Ishikawa (cell line): Measurements from ENCODE around the gene ATRN.

Experiments
- CEBPB ChIP-seq: IDR thresholded peaks from 2 replicates; pipeline ENCODE4 v1.6.1; 2012
- CREB1 ChIP-seq: IDR thresholded peaks from 2 replicates; pipeline ENCODE4 v1.6.1; 2012; ENCODE audit warnings: low read depth
- EGR1 ChIP-seq: IDR thresholded peaks from 2 replicates; pipeline ENCODE4 v1.6.1; 2012
- EP300 ChIP-seq: IDR thresholded peaks from 2 replicates; pipeline ENCODE4 v1.6.1; 2012; ENCODE audit warnings: borderline replicate concordance
- FOXM1 ChIP-seq: IDR thresholded peaks from 2 replicates; pipeline ENCODE4 v1.6.1; 2012; ENCODE audit warnings: low read depth, borderline replicate concordance
- NFIC ChIP-seq: IDR thresholded peaks from 2 replicates; pipeline ENCODE4 v1.6.1; 2012
- RAD21 ChIP-seq: IDR thresholded peaks from 2 replicates; pipeline ENCODE4 v1.6.1; 2012; ENCODE audit warnings: low read depth
- TAF1 ChIP-seq: IDR thresholded peaks from 2 replicates; pipeline ENCODE4 v1.6.1; 2012; ENCODE audit warnings: low read depth, mild to moderate bottlenecking
- TCF12 ChIP-seq: IDR thresholded peaks from 2 replicates; pipeline ENCODE4 v1.6.1; 2012; ENCODE audit warnings: low read depth
- TEAD4 ChIP-seq: IDR thresholded peaks from 2 replicates; pipeline ENCODE4 v1.6.1; 2012
- YY1 ChIP-seq: IDR thresholded peaks from 2 replicates; pipeline ENCODE4 v1.6.1; 2012; ENCODE audit warnings: low read depth
- ZBTB7A ChIP-seq: IDR thresholded peaks from 2 replicates; pipeline ENCODE4 v1.6.1; 2012; ENCODE audit warnings: low read depth
- TF ChIP-seq, protein P1 (sequence below): IDR thresholded peaks from 2 replicates; pipeline ENCODE4 v1.6.1; 2012
- TF ChIP-seq, protein P2 (sequence below): IDR thresholded peaks from 2 replicates; pipeline ENCODE4 v1.6.1; 2012
- TF ChIP-seq, protein P3 (sequence below): IDR thresholded peaks from 2 replicates; pipeline ENCODE4 v1.6.1; 2012; ENCODE audit warnings: low read depth, mild to moderate bottlenecking

ATRN gene

DNA sequence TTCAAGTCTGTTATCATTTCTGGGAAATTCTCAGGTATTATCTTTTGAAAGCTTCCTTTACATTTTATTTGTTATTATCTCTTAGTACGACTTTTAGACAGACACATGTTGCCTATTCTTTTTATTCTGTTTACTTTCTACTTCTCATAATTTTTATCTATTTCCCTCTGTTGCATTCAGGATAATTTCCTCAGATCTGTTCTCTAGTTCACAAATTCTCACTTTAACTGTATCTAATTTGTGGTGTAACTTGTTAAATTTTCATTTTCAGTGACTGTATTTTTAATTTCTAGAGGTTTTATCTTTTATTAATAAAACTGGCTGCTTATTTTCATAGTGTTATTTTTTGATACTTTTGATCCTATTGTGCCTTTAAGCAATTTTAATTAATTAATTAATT is 16.0 kb downstream of the ATRN start:
- TF ChIP-seq, protein P1, sequence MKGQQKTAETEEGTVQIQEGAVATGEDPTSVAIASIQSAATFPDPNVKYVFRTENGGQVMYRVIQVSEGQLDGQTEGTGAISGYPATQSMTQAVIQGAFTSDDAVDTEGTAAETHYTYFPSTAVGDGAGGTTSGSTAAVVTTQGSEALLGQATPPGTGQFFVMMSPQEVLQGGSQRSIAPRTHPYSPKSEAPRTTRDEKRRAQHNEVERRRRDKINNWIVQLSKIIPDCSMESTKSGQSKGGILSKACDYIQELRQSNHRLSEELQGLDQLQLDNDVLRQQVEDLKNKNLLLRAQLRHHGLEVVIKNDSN: no peak
- no peak for TF ChIP-seq TEAD4
- no peak for TF ChIP-seq NFIC
- TF ChIP-seq YY1: no peak

DNA sequence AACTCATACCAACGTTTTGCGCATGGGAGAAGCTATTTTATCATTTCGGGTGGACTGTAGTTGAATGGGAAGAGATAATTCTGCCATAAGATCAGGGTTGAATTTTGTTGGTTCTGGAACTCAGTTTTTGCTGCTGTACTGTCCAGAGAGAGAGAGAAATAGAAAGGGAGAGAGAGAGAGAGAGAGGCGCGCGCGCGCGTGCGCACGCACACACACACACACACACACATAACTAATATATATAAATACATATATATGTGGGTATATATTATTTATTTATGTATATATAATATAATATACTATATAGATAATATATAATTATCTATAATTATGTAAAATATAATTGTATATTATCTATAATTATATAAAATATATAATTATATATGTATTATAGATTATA is 21.9 kb downstream of the ATRN start:
- TF ChIP-seq, protein P2, sequence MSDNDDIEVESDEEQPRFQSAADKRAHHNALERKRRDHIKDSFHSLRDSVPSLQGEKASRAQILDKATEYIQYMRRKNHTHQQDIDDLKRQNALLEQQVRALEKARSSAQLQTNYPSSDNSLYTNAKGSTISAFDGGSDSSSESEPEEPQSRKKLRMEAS: no peak
- TF ChIP-seq FOXM1 (no peak), TCF12 (no peak), RAD21 (no peak), CEBPB (no peak), ZBTB7A (no peak)

DNA sequence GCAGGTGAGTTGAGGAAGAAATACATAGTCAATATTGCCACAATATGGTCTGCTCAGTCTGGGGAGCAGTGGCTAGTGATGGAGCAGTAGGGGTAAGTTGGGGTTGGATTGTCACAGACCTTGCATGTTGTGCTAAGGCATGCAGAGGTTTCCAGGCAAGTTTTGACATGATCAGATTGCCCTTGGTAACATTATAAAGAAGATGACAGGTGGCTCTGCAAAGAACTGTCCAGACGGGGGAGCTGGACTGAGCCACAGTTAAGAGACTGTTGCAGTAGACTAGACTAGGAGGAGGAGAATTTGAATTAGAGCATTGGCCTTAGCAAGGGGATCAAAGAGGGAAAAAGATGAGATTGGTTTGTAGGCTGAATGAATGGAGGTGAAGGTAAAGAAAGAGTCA is 23.4 kb downstream of the ATRN start:
- TF ChIP-seq YY1 (no peak), CREB1 (no peak), CEBPB (no peak), TAF1 (no peak)
- TF ChIP-seq, protein P1: no peak
- TF ChIP-seq, protein P2: no peak

DNA sequence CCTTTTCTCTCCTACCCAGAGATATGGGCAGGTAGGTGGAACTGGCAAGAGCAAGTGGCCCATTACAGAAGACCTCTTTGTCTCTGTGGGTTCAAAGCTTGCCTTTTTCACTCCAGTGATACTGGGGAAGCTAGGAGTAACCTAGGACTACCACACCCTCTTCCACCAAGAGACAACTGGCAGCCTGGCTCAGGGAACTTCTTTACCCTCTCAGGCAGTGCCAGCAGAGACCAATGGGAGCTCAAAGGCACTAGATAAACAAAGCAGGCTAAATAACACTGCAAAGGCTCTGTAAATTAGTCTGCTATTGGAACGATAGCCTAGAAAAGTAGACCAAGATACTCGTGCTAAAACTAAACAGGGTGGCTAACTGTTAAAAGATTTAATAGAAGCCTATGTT is 32.1 kb downstream of the ATRN start:
- no peak for TF ChIP-seq YY1
- TF ChIP-seq, protein P2: no peak
- TF ChIP-seq EGR1: no peak
- TF ChIP-seq NFIC: no peak
- no peak for TF ChIP-seq CREB1
- TF ChIP-seq FOXM1: no peak
- TF ChIP-seq CEBPB: no peak
- no peak for TF ChIP-seq TAF1
- no peak for TF ChIP-seq ZBTB7A
- no peak for TF ChIP-seq RAD21
- no peak for TF ChIP-seq TCF12
- TF ChIP-seq EP300: no peak
- TF ChIP-seq, protein P3, sequence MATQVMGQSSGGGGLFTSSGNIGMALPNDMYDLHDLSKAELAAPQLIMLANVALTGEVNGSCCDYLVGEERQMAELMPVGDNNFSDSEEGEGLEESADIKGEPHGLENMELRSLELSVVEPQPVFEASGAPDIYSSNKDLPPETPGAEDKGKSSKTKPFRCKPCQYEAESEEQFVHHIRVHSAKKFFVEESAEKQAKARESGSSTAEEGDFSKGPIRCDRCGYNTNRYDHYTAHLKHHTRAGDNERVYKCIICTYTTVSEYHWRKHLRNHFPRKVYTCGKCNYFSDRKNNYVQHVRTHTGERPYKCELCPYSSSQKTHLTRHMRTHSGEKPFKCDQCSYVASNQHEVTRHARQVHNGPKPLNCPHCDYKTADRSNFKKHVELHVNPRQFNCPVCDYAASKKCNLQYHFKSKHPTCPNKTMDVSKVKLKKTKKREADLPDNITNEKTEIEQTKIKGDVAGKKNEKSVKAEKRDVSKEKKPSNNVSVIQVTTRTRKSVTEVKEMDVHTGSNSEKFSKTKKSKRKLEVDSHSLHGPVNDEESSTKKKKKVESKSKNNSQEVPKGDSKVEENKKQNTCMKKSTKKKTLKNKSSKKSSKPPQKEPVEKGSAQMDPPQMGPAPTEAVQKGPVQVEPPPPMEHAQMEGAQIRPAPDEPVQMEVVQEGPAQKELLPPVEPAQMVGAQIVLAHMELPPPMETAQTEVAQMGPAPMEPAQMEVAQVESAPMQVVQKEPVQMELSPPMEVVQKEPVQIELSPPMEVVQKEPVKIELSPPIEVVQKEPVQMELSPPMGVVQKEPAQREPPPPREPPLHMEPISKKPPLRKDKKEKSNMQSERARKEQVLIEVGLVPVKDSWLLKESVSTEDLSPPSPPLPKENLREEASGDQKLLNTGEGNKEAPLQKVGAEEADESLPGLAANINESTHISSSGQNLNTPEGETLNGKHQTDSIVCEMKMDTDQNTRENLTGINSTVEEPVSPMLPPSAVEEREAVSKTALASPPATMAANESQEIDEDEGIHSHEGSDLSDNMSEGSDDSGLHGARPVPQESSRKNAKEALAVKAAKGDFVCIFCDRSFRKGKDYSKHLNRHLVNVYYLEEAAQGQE: no peak
- TF ChIP-seq, protein P1: no peak
- no peak for TF ChIP-seq TEAD4

DNA sequence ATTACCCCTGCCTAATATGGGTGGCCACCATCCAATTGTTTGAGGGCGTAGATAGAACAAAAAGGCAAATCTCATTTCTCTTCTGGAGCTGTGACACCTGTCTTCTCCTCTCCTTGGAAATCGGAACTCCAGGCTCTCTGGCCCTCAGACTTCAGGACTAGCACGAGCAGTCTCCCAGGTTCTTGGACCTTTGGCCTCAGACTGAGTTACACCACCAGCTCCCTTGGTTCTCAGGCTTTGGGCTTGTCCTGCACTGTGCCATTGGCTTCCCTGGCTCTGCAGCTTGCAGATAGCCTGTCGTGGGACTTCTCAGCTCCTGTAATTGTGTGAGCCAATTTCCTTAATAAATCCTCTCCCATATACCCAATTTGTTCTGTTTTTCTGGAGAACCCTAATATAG is 34.3 kb downstream of the ATRN start:
- TF ChIP-seq TEAD4: no peak

DNA sequence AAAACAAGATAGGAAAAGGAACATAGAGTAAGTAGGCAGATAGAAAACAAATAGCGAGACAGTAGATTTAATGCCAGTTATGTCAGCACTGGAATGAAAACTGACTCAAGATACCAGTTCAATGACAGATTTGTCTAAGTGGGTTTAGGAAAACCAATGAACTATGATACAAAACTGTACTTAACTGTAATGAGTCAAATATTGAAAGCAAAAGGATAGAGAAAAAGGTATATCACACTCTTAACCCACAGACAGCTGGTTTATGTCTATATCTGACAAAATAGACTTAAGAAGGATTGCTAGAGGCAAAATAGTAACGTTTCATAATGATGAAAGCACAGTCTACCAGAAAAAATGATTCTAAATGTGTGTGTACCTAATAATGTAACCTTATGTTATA is 38.2 kb downstream of the ATRN start:
- TF ChIP-seq, protein P2: no peak
- no peak for TF ChIP-seq NFIC
- TF ChIP-seq TCF12: no peak

DNA sequence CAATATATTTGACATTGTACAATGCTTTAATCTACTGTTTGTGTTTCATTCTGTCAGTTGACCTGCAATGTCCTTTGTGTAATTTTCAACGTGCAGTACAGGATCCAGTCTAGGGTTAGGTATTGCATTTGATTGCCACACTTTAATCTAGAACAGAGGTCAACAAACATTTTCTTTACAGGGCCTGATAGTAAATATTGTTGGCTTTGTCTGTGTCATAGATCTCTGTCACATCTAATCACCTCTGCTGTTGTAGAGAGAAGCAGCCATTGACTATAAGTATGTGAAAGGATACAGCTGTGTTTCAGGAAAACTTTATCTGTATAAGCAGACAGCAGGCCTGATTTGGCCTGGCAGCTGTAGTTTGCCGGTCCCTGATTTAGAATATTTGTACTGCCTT is 39.3 kb downstream of the ATRN start:
- TF ChIP-seq, protein P1: no peak
- TF ChIP-seq NFIC: no peak
- TF ChIP-seq YY1: no peak
- no peak for TF ChIP-seq EGR1
- TF ChIP-seq CREB1: no peak
- no peak for TF ChIP-seq CEBPB
- TF ChIP-seq RAD21: no peak
- TF ChIP-seq FOXM1: no peak
- TF ChIP-seq EP300: no peak
- TF ChIP-seq TEAD4: no peak
- no peak for TF ChIP-seq TAF1
- no peak for TF ChIP-seq TCF12
- TF ChIP-seq, protein P3: no peak
- no peak for TF ChIP-seq ZBTB7A
- TF ChIP-seq, protein P2: no peak
